Keratinocyte (primary cell): ENCODE data around the gene MAP3K5.

Experiments used
- EZH2 ChIP-seq: IDR thresholded peaks from one replicate; pipeline ENCODE4 v1.6.1; 2012; ENCODE audit warnings: inconsistent platforms, mild to moderate bottlenecking, low read length, moderate library complexity
- TF ChIP-seq, protein P1 (sequence below), 3 experiments: IDR thresholded peaks in 1 of 3; conservative IDR thresholded peaks in 1 of 3; optimal IDR thresholded peaks in 1 of 3; 2 replicates in 2 of 3; 3 replicates in 1 of 3; pipeline versions ENCODE3 to v1.5.1; 2011; ENCODE audit warnings: low read length in 3 of 3, mild to moderate bottlenecking in 3 of 3, moderate library complexity in 2 of 3, control low read depth in 1 of 3, inconsistent platforms in 1 of 3; ENCODE audit not compliant: insufficient read depth in 2 of 3; ENCODE audit errors: extremely low read depth in 1 of 3

DNA sequence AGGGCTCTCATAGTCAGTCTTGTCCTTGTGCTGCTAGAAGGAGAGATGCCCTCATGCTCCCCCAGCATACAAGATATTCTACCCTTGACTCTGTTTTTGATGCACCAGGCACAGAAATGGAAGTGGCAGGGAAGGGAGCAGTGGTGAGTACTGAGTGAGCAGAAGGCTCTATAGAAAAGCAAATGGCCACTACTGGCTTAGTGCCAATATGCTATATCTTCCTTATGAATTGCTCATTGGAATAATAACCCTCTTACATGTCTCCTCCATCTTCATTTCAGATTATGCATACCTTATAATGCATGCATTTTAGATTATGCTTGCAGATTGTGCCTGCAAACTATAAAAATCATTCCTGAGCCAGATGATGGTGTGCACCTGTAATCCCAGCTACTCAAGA lies 82.8 kb downstream of the MAP3K5 start:
- TF ChIP-seq, protein P1, sequence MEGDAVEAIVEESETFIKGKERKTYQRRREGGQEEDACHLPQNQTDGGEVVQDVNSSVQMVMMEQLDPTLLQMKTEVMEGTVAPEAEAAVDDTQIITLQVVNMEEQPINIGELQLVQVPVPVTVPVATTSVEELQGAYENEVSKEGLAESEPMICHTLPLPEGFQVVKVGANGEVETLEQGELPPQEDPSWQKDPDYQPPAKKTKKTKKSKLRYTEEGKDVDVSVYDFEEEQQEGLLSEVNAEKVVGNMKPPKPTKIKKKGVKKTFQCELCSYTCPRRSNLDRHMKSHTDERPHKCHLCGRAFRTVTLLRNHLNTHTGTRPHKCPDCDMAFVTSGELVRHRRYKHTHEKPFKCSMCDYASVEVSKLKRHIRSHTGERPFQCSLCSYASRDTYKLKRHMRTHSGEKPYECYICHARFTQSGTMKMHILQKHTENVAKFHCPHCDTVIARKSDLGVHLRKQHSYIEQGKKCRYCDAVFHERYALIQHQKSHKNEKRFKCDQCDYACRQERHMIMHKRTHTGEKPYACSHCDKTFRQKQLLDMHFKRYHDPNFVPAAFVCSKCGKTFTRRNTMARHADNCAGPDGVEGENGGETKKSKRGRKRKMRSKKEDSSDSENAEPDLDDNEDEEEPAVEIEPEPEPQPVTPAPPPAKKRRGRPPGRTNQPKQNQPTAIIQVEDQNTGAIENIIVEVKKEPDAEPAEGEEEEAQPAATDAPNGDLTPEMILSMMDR (optimal IDR thresholded peaks at IDR 0.05 in 1 of 3, IDR thresholded peaks at IDR 0.05 in 1 of 3, conservative IDR thresholded peaks at IDR 0.05 in 1 of 3; ENCODE audit: extremely low read depth in 1 of 3, insufficient read depth in 2 of 3, low read length in 3 of 3): no peak
- no peak for TF ChIP-seq EZH2
